Measurements from ENCODE around the gene NUP188.

Gene NUP188

DNA sequence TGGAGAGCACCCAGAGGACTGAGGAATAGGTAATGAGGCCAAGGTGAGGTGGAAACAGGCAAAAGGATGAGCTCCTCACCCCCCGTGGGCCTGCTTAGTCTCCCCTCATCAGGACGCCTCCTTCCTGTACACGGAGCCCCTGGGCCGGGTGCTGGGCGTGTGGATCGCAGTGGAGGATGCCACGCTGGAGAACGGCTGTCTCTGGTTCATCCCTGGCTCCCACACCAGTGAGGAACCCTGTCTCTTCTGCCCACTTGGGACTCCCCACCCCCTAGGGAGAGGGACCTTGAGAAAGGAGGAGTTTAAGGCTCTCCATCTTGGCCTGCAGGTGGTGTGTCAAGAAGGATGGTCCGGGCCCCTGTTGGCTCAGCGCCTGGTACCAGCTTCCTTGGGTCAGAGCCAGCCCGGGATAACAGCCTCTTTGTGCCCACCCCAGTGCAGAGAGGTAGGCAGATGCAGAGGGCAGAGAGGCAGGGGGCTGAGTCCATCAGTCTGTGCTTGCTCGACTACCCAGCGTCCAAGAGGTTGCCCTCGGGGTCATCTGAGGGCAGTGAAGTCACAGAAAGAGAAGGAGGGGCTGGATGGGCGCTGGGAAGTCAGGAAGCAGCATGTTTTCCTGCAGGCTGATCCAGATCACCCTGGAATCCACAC lies 7.1 kb upstream of the NUP188 start:
- H3K4me1 ChIP-seq (ENCODE audit: control insufficient read depth, insufficient read depth, low read length) = no peaks in the 10 kb centered on the region
- ChIA-PET POLR2A (interaction anchor here (0.6 to 1.0 kb wide), 2 partner anchors 8 to 89 kb away, joined by 3 to 4 read pairs; no protein-coding TSS in a partner anchor), CTCF (interaction anchor here (0.6 to 9.1 kb wide), 2 partner anchors 12 to 1338 kb away, joined by 3 to 48 read pairs; no protein-coding TSS in a partner anchor)
- no peaks in the 10 kb centered on the region for H3K9me3 ChIP-seq (ENCODE audit: control insufficient read depth, insufficient read depth, low read depth, low read length)
- no peak overlapping the region for H3K4me3 ChIP-seq (ENCODE audit: low read depth, low read length)
- no peak overlapping the region for H3K27ac ChIP-seq (ENCODE audit: extremely low read depth, low read depth, low read length)
- TF ChIP-seq ZNF623 (tag by site-specific recombination; IDR thresholded peaks at IDR 0.05) (no peak), ZNF404 (tag by site-specific recombination; IDR thresholded peaks at IDR 0.05) (no peak), IKZF3 (tag by site-specific recombination; IDR thresholded peaks at IDR 0.05) (no peak), ZNF140 (tag by site-specific recombination; IDR thresholded peaks at IDR 0.05) (no peak), ZNF571 (tag by site-specific recombination; IDR thresholded peaks at IDR 0.05) (no peak), ZNF311 (tag by site-specific recombination; IDR thresholded peaks at IDR 0.05; ENCODE audit: borderline replicate concordance) (no peak), ZIC2 (tag by site-specific recombination; IDR thresholded peaks at IDR 0.05) (no peak), ZNF776 (tag by site-specific recombination; IDR thresholded peaks at IDR 0.05; ENCODE audit: borderline replicate concordance) (no peak)
- TF ChIP-seq, protein P1, sequence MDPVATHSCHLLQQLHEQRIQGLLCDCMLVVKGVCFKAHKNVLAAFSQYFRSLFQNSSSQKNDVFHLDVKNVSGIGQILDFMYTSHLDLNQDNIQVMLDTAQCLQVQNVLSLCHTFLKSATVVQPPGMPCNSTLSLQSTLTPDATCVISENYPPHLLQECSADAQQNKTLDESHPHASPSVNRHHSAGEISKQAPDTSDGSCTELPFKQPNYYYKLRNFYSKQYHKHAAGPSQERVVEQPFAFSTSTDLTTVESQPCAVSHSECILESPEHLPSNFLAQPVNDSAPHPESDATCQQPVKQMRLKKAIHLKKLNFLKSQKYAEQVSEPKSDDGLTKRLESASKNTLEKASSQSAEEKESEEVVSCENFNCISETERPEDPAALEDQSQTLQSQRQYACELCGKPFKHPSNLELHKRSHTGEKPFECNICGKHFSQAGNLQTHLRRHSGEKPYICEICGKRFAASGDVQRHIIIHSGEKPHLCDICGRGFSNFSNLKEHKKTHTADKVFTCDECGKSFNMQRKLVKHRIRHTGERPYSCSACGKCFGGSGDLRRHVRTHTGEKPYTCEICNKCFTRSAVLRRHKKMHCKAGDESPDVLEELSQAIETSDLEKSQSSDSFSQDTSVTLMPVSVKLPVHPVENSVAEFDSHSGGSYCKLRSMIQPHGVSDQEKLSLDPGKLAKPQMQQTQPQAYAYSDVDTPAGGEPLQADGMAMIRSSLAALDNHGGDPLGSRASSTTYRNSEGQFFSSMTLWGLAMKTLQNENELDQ (tag by site-specific recombination; IDR thresholded peaks at IDR 0.05; ENCODE audit: low read depth) = no peak
- TF ChIP-seq, protein P2, sequence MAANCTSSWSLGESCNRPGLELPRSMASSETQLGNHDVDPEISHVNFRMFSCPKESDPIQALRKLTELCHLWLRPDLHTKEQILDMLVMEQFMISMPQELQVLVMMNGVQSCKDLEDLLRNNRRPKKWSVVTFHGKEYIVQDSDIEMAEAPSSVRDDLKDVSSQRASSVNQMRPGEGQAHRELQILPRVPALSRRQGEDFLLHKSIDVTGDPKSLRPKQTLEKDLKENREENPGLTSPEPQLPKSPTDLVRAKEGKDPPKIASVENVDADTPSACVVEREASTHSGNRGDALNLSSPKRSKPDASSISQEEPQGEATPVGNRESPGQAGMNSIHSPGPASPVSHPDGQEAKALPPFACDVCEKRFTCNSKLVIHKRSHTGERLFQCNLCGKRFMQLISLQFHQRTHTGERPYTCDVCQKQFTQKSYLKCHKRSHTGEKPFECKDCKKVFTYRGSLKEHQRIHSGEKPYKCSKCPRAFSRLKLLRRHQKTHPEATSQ (tag by site-specific recombination; IDR thresholded peaks at IDR 0.05) = no peak
- TF ChIP-seq, protein P3, sequence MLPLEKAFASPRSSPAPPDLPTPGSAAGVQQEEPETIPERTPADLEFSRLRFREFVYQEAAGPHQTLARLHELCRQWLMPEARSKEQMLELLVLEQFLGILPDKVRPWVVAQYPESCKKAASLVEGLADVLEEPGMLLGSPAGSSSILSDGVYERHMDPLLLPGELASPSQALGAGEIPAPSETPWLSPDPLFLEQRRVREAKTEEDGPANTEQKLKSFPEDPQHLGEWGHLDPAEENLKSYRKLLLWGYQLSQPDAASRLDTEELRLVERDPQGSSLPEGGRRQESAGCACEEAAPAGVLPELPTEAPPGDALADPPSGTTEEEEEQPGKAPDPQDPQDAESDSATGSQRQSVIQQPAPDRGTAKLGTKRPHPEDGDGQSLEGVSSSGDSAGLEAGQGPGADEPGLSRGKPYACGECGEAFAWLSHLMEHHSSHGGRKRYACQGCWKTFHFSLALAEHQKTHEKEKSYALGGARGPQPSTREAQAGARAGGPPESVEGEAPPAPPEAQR (tag by site-specific recombination; IDR thresholded peaks at IDR 0.05) = no peak
- H3K36me3 ChIP-seq (ENCODE audit: control insufficient read depth in 2 of 2, insufficient read depth in 1 of 2, low read length in 2 of 2) = peaks cover 0 to 3% of the 10 kb centered on the region in 2 experiments; a peak in 1 of 3 replicates

DNA sequence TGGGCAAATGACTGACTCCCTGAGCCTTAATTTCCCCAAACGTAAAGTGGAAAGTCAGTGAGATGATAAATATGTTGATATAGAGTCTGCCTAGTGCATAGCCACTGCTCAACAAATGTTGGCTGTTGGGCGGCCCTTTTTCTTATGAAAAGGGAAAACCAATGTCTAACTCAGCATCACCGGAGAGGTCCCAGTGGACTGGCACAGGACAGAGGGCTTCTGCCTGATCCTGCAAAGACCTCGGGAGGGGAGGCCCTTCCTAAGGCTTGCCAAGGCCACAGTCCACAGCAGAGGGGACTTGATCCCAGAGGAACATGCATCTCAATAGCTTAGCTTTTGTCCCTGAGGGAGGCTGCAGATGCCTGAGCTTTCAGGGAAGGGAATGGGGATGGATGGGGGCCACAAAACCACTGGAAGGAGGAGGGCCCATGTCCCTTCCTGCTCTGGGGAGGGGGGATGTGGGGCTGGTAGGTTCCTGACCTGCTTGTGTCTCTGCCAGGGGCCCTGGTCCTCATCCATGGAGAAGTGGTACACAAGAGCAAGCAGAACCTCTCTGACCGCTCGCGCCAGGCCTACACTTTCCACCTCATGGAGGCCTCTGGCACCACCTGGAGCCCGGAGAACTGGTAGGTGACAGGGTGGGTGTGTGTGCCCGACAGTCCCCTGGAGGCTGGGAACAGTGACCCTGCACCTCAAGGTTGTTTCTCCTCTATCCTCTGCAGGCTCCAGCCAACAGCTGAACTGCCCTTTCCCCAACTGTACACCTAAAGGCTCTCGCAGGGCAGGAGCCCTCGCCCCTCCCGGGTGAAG lies 6.3 kb upstream of the NUP188 start:
- H3K4me1 ChIP-seq (ENCODE audit: control insufficient read depth, insufficient read depth, low read length) = no peaks in the 10 kb centered on the region
- CTCF ChIA-PET = interaction anchor here (9.1 kb wide), 1 partner anchor 12 kb away, joined by 48 read pairs; no protein-coding TSS in a partner anchor
- no peak overlapping the region for H3K27ac ChIP-seq (ENCODE audit: extremely low read depth, low read depth, low read length)
- H3K4me3 ChIP-seq (ENCODE audit: low read depth, low read length) = no peak overlapping the region
- peaks cover 0 to 11% of the 10 kb centered on the region in 2 experiments; a peak in 1 of 3 replicates for H3K36me3 ChIP-seq (ENCODE audit: control insufficient read depth in 2 of 2, insufficient read depth in 1 of 2, low read length in 2 of 2)
- H3K9me3 ChIP-seq (ENCODE audit: control insufficient read depth, insufficient read depth, low read depth, low read length) = no peaks in the 10 kb centered on the region
- POLR2A ChIA-PET = no interaction called here
- TF ChIP-seq ZNF76 (tag by site-specific recombination; IDR thresholded peaks at IDR 0.05; ENCODE audit: borderline replicate concordance, low read depth) (no peak), SP3 (tag by site-specific recombination; IDR thresholded peaks at IDR 0.05) (no peak), ZNF514 (tag by site-specific recombination; IDR thresholded peaks at IDR 0.05) (no peak), SCRT1 (tag by site-specific recombination; IDR thresholded peaks at IDR 0.05; ENCODE audit: borderline replicate concordance) (no peak), ZNF132 (tag by site-specific recombination; IDR thresholded peaks at IDR 0.05; ENCODE audit: borderline replicate concordance) (no peak), ZNF354C (tag by site-specific recombination; IDR thresholded peaks at IDR 0.05; ENCODE audit: borderline replicate concordance, low read depth) (no peak), TRIM28 (IDR thresholded peaks at IDR 0.05; ENCODE audit: borderline replicate concordance, low read length) (no peak), ZNF549 (tag by site-specific recombination; IDR thresholded peaks at IDR 0.05) (no peak), ZNF19 (tag by site-specific recombination; IDR thresholded peaks at IDR 0.05; ENCODE audit: low read depth) (no peak)
- TF ChIP-seq, protein P4, sequence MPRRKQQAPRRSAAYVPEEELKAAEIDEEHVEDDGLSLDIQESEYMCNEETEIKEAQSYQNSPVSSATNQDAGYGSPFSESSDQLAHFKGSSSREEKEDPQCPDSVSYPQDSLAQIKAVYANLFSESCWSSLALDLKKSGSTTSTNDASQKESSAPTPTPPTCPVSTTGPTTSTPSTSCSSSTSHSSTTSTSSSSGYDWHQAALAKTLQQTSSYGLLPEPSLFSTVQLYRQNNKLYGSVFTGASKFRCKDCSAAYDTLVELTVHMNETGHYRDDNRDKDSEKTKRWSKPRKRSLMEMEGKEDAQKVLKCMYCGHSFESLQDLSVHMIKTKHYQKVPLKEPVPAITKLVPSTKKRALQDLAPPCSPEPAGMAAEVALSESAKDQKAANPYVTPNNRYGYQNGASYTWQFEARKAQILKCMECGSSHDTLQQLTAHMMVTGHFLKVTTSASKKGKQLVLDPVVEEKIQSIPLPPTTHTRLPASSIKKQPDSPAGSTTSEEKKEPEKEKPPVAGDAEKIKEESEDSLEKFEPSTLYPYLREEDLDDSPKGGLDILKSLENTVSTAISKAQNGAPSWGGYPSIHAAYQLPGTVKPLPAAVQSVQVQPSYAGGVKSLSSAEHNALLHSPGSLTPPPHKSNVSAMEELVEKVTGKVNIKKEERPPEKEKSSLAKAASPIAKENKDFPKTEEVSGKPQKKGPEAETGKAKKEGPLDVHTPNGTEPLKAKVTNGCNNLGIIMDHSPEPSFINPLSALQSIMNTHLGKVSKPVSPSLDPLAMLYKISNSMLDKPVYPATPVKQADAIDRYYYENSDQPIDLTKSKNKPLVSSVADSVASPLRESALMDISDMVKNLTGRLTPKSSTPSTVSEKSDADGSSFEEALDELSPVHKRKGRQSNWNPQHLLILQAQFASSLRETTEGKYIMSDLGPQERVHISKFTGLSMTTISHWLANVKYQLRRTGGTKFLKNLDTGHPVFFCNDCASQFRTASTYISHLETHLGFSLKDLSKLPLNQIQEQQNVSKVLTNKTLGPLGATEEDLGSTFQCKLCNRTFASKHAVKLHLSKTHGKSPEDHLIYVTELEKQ (tag by site-specific recombination; IDR thresholded peaks at IDR 0.05; ENCODE audit: borderline replicate concordance) = no peak
- TF ChIP-seq, protein P5, sequence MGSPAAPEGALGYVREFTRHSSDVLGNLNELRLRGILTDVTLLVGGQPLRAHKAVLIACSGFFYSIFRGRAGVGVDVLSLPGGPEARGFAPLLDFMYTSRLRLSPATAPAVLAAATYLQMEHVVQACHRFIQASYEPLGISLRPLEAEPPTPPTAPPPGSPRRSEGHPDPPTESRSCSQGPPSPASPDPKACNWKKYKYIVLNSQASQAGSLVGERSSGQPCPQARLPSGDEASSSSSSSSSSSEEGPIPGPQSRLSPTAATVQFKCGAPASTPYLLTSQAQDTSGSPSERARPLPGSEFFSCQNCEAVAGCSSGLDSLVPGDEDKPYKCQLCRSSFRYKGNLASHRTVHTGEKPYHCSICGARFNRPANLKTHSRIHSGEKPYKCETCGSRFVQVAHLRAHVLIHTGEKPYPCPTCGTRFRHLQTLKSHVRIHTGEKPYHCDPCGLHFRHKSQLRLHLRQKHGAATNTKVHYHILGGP (tag by site-specific recombination; IDR thresholded peaks at IDR 0.05) = no peak

Measured in HEK293 (cell line).